ENCODE measurements around the gene SSTR3. TPM values are rescaled to one million over a fixed set of nuclear protein-coding genes. Genes with fewer than 3 reads are reported as not detected.

Gene SSTR3
- total and polyA plus RNA-seq, 4 donors, result 0.19 TPM; not detected in 3

DNA sequence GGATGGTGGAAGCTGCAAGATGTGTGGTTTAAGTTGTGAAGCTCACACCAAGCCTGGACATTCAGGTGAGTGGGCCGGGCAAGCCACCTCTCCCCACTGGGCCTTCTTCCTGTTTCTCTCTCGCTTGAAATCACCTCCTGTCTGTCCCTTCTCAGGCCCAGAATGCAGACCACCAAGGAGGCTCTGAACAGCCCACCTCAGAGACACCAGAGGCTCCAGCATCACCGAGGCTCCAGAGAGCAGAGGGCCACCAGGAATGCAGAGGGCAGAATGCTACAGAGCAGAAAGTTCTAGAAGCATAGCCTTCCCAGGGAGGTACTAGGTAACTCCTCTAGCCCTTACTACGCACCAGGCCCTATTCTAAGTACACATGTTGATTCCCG lies 47.8 kb downstream of the SSTR3 start:
- H3K4me3 ChIP-seq (ENCODE audit: low read depth in 1 of 3, low read length in 3 of 3), result no peak overlapping the region
- no peak for DNase-seq (ENCODE audit: low spot score)
- H3K9ac ChIP-seq (ENCODE audit: low read depth in 1 of 2, low read length in 2 of 2), result no peak overlapping the region
- no peaks in the 10 kb centered on the region for H3K27me3 ChIP-seq (ENCODE audit: control insufficient read depth in 4 of 4, insufficient read depth in 4 of 4, low read length in 3 of 4)
- H3K36me3 ChIP-seq (ENCODE audit: control insufficient read depth in 4 of 4, insufficient read depth in 3 of 4, low read depth in 1 of 4, low read length in 3 of 4), result no peaks in the 10 kb centered on the region
- 69% methylated on average over 5 of the region's 5 CpGs for WGBS
- TF ChIP-seq, protein P1, sequence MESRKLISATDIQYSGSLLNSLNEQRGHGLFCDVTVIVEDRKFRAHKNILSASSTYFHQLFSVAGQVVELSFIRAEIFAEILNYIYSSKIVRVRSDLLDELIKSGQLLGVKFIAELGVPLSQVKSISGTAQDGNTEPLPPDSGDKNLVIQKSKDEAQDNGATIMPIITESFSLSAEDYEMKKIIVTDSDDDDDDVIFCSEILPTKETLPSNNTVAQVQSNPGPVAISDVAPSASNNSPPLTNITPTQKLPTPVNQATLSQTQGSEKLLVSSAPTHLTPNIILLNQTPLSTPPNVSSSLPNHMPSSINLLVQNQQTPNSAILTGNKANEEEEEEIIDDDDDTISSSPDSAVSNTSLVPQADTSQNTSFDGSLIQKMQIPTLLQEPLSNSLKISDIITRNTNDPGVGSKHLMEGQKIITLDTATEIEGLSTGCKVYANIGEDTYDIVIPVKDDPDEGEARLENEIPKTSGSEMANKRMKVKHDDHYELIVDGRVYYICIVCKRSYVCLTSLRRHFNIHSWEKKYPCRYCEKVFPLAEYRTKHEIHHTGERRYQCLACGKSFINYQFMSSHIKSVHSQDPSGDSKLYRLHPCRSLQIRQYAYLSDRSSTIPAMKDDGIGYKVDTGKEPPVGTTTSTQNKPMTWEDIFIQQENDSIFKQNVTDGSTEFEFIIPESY (IDR thresholded peaks at IDR 0.05), result no peak
- TF ChIP-seq GABPA (IDR thresholded peaks at IDR 0.05 in 1 of 2, conservative IDR thresholded peaks at IDR 0.05 in 1 of 2) (no peak), FOXA1 (IDR thresholded peaks at IDR 0.05) (no peak), YY1 (IDR thresholded peaks at IDR 0.05) (no peak), TAF1 (conservative IDR thresholded peaks at IDR 0.05) (no peak), HNF4G (IDR thresholded peaks at IDR 0.05) (no peak), FOXA2 (IDR thresholded peaks at IDR 0.05) (no peak), EGR1 (IDR thresholded peaks at IDR 0.05; ENCODE audit: low read depth in 2 of 2) (no peak), NR2F2 (IDR thresholded peaks at IDR 0.05) (no peak), SP1 (IDR thresholded peaks at IDR 0.05) (no peak)
- TF ChIP-seq, protein P2, sequence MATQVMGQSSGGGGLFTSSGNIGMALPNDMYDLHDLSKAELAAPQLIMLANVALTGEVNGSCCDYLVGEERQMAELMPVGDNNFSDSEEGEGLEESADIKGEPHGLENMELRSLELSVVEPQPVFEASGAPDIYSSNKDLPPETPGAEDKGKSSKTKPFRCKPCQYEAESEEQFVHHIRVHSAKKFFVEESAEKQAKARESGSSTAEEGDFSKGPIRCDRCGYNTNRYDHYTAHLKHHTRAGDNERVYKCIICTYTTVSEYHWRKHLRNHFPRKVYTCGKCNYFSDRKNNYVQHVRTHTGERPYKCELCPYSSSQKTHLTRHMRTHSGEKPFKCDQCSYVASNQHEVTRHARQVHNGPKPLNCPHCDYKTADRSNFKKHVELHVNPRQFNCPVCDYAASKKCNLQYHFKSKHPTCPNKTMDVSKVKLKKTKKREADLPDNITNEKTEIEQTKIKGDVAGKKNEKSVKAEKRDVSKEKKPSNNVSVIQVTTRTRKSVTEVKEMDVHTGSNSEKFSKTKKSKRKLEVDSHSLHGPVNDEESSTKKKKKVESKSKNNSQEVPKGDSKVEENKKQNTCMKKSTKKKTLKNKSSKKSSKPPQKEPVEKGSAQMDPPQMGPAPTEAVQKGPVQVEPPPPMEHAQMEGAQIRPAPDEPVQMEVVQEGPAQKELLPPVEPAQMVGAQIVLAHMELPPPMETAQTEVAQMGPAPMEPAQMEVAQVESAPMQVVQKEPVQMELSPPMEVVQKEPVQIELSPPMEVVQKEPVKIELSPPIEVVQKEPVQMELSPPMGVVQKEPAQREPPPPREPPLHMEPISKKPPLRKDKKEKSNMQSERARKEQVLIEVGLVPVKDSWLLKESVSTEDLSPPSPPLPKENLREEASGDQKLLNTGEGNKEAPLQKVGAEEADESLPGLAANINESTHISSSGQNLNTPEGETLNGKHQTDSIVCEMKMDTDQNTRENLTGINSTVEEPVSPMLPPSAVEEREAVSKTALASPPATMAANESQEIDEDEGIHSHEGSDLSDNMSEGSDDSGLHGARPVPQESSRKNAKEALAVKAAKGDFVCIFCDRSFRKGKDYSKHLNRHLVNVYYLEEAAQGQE (IDR thresholded peaks at IDR 0.05), result no peak
- TF ChIP-seq, protein P3, sequence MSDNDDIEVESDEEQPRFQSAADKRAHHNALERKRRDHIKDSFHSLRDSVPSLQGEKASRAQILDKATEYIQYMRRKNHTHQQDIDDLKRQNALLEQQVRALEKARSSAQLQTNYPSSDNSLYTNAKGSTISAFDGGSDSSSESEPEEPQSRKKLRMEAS (IDR thresholded peaks at IDR 0.05), result no peak
- peaks cover 4 to 21% (median 15%) of the 10 kb centered on the region in 4 donors for H3K4me1 ChIP-seq (ENCODE audit: control insufficient read depth in 4 of 4, insufficient read depth in 4 of 4, low read length in 3 of 4)
- no peaks in the 10 kb centered on the region for H3K9me3 ChIP-seq (ENCODE audit: control insufficient read depth in 4 of 4, low read length in 3 of 4)
- no peak overlapping the region for H3K27ac ChIP-seq (ENCODE audit: low read depth in 1 of 2, low read length in 2 of 2)

DNA sequence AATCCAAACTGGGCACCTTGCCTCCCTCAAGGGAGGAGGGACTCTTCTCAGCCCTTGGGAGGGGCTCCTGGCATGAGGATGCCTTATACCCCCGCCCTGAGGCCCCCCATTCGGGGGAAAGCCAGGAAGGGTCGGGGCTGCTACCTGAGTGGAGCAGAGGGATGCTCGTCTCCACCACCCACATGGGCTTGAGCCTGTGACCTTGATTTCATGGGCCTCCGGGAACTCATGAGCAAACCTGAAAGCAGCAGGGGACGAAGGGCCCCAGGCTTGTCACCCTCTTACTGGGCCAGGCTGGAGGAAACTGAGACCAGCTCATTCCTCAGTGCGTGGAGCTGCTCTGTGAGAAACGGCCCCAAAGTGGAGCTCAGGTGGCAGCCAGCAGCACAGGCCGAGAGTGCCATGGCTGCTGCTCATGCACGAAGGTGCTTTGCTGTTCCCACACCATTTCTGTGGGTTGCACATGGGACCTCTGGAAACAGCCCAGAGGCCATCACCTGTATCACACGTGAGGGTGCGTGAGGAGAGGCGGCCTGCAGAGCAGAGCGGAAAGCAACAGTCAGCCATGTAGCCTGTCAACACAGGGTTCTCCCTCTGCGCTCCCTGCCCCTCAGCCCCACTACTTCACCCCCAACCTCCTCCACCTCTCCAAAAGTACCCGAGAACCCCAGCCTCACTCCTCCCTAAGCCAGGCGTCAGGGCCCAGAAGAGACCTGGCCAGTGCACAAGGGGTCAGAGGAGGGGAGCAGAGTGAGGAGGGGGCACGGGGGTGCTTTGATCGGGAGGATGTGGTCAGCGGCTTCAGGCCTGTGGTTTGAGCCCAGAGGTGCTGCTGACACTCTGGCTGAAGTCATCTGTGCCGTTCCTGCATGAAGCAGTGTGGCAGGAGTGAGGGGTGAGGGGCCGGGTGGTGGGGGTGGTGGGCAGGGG lies 48.4 kb downstream of the SSTR3 start:
- H3K4me1 ChIP-seq (ENCODE audit: control insufficient read depth in 4 of 4, insufficient read depth in 4 of 4, low read length in 3 of 4), result peaks cover 4 to 21% (median 15%) of the 10 kb centered on the region in 4 donors
- H3K27me3 ChIP-seq (ENCODE audit: control insufficient read depth in 4 of 4, insufficient read depth in 4 of 4, low read length in 3 of 4), result no peaks in the 10 kb centered on the region
- DNase-seq (ENCODE audit: low spot score), result no peak
- no peak overlapping the region for H3K4me3 ChIP-seq (ENCODE audit: low read depth in 1 of 3, low read length in 3 of 3)
- 88% methylated on average over 22 of the region's 22 CpGs for WGBS
- H3K27ac ChIP-seq (ENCODE audit: low read depth in 1 of 2, low read length in 2 of 2), result no peak overlapping the region
- H3K36me3 ChIP-seq (ENCODE audit: control insufficient read depth in 4 of 4, insufficient read depth in 3 of 4, low read depth in 1 of 4, low read length in 3 of 4), result no peaks in the 10 kb centered on the region
- H3K9me3 ChIP-seq (ENCODE audit: control insufficient read depth in 4 of 4, low read length in 3 of 4), result no peaks in the 10 kb centered on the region
- H3K9ac ChIP-seq (ENCODE audit: low read depth in 1 of 2, low read length in 2 of 2), result no peak overlapping the region
- TF ChIP-seq RXRA (IDR thresholded peaks at IDR 0.05) (no peak), HNF4G (IDR thresholded peaks at IDR 0.05) (no peak), EGR1 (IDR thresholded peaks at IDR 0.05; ENCODE audit: low read depth in 2 of 2) (no peak), GABPA (IDR thresholded peaks at IDR 0.05 in 1 of 2, conservative IDR thresholded peaks at IDR 0.05 in 1 of 2) (no peak), SP1 (IDR thresholded peaks at IDR 0.05) (no peak), RAD21 (IDR thresholded peaks at IDR 0.05) (no peak), FOXA2 (IDR thresholded peaks at IDR 0.05) (no peak), YY1 (IDR thresholded peaks at IDR 0.05) (no peak), TAF1 (conservative IDR thresholded peaks at IDR 0.05) (no peak)
- TF ChIP-seq, protein P2 (IDR thresholded peaks at IDR 0.05), result no peak
- TF ChIP-seq, protein P4, sequence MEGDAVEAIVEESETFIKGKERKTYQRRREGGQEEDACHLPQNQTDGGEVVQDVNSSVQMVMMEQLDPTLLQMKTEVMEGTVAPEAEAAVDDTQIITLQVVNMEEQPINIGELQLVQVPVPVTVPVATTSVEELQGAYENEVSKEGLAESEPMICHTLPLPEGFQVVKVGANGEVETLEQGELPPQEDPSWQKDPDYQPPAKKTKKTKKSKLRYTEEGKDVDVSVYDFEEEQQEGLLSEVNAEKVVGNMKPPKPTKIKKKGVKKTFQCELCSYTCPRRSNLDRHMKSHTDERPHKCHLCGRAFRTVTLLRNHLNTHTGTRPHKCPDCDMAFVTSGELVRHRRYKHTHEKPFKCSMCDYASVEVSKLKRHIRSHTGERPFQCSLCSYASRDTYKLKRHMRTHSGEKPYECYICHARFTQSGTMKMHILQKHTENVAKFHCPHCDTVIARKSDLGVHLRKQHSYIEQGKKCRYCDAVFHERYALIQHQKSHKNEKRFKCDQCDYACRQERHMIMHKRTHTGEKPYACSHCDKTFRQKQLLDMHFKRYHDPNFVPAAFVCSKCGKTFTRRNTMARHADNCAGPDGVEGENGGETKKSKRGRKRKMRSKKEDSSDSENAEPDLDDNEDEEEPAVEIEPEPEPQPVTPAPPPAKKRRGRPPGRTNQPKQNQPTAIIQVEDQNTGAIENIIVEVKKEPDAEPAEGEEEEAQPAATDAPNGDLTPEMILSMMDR (IDR thresholded peaks at IDR 0.05; ENCODE audit: low read depth, low read length, missing input control), result no peak
- TF ChIP-seq, protein P1 (IDR thresholded peaks at IDR 0.05), result no peak
- TF ChIP-seq, protein P3 (IDR thresholded peaks at IDR 0.05), result no peak

Data from liver (tissue), 9 donors.